Activated CD8-positive, alpha-beta T cell treated with anti-CD3 and anti-CD28 coated beads for 36 hours (primary cell): ENCODE results near the gene CFAP97. TPM values are rescaled to one million over a fixed set of nuclear protein-coding genes. Genes with fewer than 3 reads are reported as not detected.

Source experiments
- ATAC-seq: fragments of 200-7000 bp; cut with Tn5 transposase; one replicate; pipeline ENCODE4 v1.10.0; 2021; ENCODE audit warnings: mild to moderate bottlenecking, moderate library complexity
- CTCF ChIA-PET: fragments of 350-600 bp; sonication (Branson Sonifier 250); formaldehyde crosslinking; loops from one replicate; lab custom pipeline; 2021; ENCODE audit warnings: antibody characterized with exemption; lab: Charles Lee
- POLR2A ChIA-PET: fragments of 350-600 bp; sonication (Branson Sonifier 250); formaldehyde crosslinking; loops from one replicate; lab custom pipeline; 2021; ENCODE audit warnings: antibody characterized with exemption; lab: Charles Lee
- DNase-seq: peaks from one replicate; pipeline ENCODE4 v3.0.0-alpha.2; 2020
- H3K27ac Mint-ChIP-seq: one replicate; pipeline ENCODE4 v1.8.0; 2021; ENCODE audit warnings: mild to moderate bottlenecking, mixed read lengths
- H3K27me3 Mint-ChIP-seq: one replicate; pipeline ENCODE4 v1.8.0; 2021; ENCODE audit warnings: mixed read lengths
- H3K36me3 Mint-ChIP-seq: one replicate; pipeline ENCODE4 v1.8.0; 2021; ENCODE audit warnings: low read depth, mixed read lengths
- H3K4me1 Mint-ChIP-seq: one replicate; pipeline ENCODE4 v1.8.0; 2021; ENCODE audit warnings: low read depth, mixed read lengths
- H3K4me3 Mint-ChIP-seq: one replicate; pipeline ENCODE4 v1.8.0; 2021; ENCODE audit warnings: mild to moderate bottlenecking, moderate library complexity, mixed read lengths
- H3K9me3 Mint-ChIP-seq: one replicate; pipeline ENCODE4 v1.8.0; 2021; ENCODE audit warnings: mixed read lengths
- intact Hi-C: fragments of 100-400 bp; cut with micrococcal nuclease; formaldehyde crosslinking; loops from one replicate; pipeline ENCODE4 v1.10.0; 2022
- total RNA-seq, 2 experiments: library from RNA; stranded (reverse); gene quantifications; one replicate each; pipeline ENCODE4 v1.2.3, GENCODE V29; 2021
- TF ChIP-seq, protein P1 (sequence below): fragments of 200-600 bp; IDR thresholded peaks from one replicate; pipeline ENCODE4 v1.8.0; 2022; ENCODE audit warnings: antibody characterized with exemption, mild to moderate bottlenecking

CFAP97 gene
- total RNA-seq, 2 experiments from 2014 or later: 48.5 to 50.3 TPM

DNA sequence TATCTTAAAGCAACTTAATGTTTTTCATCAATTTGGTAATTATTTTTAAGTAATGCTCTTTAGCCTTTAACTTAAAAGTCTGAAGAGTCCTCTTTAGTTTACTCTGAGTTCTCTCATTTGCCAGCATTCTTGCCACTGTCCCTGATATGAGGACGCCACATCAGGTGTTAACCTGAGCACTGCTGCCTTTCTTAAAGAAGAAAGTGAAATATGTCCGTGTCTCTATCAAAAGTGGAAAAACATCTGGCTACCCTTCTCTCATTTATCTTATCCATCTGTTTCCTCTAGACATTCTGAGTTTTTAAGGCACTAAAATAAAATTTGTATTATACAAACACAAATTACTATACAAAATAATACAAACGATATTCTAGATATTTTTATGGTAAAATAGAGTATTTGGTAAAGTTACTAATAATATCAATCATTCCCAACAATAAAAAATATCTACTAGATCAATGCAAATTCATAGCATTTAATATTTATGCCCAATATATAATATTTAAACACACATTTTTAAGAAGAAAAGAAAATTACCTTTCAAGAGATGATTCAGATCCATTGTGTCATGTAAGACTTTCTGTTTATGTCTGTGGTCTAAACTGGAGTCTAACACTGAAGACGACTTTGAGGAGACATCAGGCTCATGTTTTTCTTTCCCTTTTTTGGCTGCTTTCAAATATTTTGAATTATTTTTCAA lies 14.0 kb downstream of the CFAP97 start:
- TF ChIP-seq, protein P1, sequence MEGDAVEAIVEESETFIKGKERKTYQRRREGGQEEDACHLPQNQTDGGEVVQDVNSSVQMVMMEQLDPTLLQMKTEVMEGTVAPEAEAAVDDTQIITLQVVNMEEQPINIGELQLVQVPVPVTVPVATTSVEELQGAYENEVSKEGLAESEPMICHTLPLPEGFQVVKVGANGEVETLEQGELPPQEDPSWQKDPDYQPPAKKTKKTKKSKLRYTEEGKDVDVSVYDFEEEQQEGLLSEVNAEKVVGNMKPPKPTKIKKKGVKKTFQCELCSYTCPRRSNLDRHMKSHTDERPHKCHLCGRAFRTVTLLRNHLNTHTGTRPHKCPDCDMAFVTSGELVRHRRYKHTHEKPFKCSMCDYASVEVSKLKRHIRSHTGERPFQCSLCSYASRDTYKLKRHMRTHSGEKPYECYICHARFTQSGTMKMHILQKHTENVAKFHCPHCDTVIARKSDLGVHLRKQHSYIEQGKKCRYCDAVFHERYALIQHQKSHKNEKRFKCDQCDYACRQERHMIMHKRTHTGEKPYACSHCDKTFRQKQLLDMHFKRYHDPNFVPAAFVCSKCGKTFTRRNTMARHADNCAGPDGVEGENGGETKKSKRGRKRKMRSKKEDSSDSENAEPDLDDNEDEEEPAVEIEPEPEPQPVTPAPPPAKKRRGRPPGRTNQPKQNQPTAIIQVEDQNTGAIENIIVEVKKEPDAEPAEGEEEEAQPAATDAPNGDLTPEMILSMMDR: no peak
- no peak overlapping the region for H3K4me3 Mint-ChIP-seq
- no peak for DNase-seq

DNA sequence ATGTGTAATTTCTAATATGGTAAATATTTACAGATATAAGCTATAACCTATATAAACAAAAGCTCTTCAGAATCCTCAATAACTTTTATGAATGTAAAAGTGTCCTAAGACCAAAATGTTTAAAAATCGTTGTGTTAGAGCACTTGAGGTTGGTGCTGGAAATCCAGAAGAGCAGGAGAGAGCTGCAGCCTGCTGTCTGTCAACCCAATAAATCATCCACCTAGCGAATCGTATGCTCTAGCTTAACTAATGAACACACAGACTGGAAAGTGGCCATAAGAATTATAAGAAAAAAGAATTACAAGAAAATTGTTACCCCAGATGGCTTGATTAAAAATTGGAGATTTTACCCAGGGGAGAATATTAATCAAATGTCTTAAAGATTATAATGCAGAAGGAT lies 17.0 kb downstream of the CFAP97 start:
- intact Hi-C loops: no loop called here
- TF ChIP-seq, protein P1: no peak
- Mint-ChIP-seq H3K4me3 (no peak overlapping the region), H3K27ac (no peak overlapping the region), H3K4me1 (peaks cover 29% of the 10 kb centered on the region), H3K27me3 (no peaks in the 10 kb centered on the region), H3K36me3 (peaks cover 33% of the 10 kb centered on the region), H3K9me3 (no peaks in the 10 kb centered on the region)
- CTCF ChIA-PET: interaction anchor here (1.3 to 6.5 kb wide), 5 partner anchors 11 to 411 kb away, joined by 3 to 81 read pairs (median 10); partner anchors contain the start of gene SLC25A4
- POLR2A ChIA-PET: interaction anchor here (1.2 kb wide), 2 partner anchors 11 to 17 kb away, joined by 3 read pairs; partner anchors contain the start of gene CFAP97
- DNase-seq (no peak), ATAC-seq (no peak)

More for the DNA sequence above, 14.0 kb downstream of the CFAP97 start:
- ChIA-PET POLR2A (no interaction called here), CTCF (no interaction called here)
- no peaks in the 10 kb centered on the region for H3K9me3 Mint-ChIP-seq
- peaks cover 34% of the 10 kb centered on the region for H3K4me1 Mint-ChIP-seq
- H3K27ac Mint-ChIP-seq: no peak overlapping the region
- H3K27me3 Mint-ChIP-seq: no peaks in the 10 kb centered on the region
- intact Hi-C loops: loop anchor here (2.0 kb wide), 1 partner anchor 41 kb away; no protein-coding TSS in a partner anchor
- no peak for ATAC-seq
- peaks cover 32% of the 10 kb centered on the region for H3K36me3 Mint-ChIP-seq

DNA sequence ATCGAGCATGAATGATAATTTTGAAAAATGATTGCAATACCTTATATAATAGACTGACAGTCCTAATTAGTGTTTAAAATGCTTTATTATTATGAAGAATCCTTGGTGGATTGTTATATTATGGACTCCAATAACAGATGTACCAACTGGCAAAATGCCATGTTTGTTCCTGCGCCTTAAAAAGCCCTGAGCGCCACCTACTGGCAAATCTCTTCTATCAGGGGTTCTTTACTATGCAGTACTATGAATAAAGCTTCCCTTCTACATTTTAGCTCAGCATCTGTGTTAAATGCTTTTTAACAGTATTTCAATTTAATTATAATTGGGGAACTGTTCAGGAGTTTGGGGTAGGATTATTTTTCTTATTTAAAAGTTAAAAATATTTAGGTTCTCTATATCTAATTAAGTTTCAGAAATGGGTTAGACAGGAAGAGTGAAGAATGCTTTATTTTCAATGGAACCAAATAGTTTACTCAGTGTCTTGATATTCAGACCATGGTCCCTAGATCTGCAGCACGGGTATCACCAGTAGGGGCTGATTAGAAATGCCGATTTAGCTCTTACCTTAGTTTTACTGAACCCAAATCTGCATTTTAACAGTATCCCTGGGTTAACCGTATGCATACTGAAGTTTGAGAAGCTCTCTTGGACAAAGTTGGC lies 20.0 kb downstream of the CFAP97 start:
- DNase-seq (peak; percentile 89), ATAC-seq (peak; percentile 60)
- ChIA-PET POLR2A (interaction anchor here (0.7 kb wide), 1 partner anchor 21 kb away, joined by 3 read pairs; no protein-coding TSS in a partner anchor), CTCF (interaction anchor here (0.6 to 6.5 kb wide), 37 partner anchors 10 to 242 kb away, joined by 3 to 81 read pairs (median 4); partner anchors contain the start of genes SLC25A4 and UFSP2)
- Mint-ChIP-seq H3K27me3 (no peaks in the 10 kb centered on the region), H3K4me1 (peaks cover 33% of the 10 kb centered on the region), H3K36me3 (peaks cover 20% of the 10 kb centered on the region), H3K9me3 (no peaks in the 10 kb centered on the region), H3K27ac (no peak overlapping the region), H3K4me3 (no peak overlapping the region)
- TF ChIP-seq, protein P1: peak; percentile 85
- intact Hi-C loops: no loop called here

DNA sequence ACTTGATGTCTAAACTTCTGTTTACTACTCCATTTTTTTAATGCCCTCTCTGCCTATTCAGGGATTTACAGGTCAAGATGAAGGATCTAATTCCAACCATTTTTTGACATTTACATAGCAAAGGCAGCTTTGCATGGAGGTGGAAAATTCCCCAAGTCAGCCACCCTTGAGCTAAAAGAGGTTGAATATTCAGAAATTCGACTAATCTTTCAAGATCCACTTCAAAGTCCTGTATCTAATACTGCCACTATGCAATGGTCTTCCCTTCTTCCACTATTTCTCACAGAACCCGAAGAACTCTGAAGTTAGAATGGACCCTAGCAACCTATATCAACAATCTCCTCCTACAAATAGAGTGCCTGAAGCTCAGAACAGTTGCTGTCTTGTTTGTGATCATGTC lies 21.6 kb downstream of the CFAP97 start:
- ATAC-seq (no peak), DNase-seq (no peak)
- no peaks in the 10 kb centered on the region for H3K9me3 Mint-ChIP-seq
- peaks cover 30% of the 10 kb centered on the region for H3K4me1 Mint-ChIP-seq
- no peak overlapping the region for H3K4me3 Mint-ChIP-seq
- CTCF ChIA-PET: interaction anchor here (0.7 to 6.5 kb wide), 7 partner anchors 8 to 177 kb away, joined by 3 to 81 read pairs (median 16); partner anchors contain the start of gene SLC25A4
- no peaks in the 10 kb centered on the region for H3K27me3 Mint-ChIP-seq
- peaks cover 14% of the 10 kb centered on the region for H3K36me3 Mint-ChIP-seq
- H3K27ac Mint-ChIP-seq: no peak overlapping the region
- intact Hi-C loops: no loop called here
- POLR2A ChIA-PET: no interaction called here
- TF ChIP-seq, protein P1: no peak
